Endothelial cell of hepatic sinusoid (primary cell): ENCODE measurements around the gene EPB41L4B.

Experiments used
- in situ Hi-C: cut with HindIII; loops from 2 replicates; pipeline ENCODE4 v1.10.0; 2017; ENCODE audit warnings: low sequenced_read_pairs

EPB41L4B gene

GRCh38 chr9:109272045-109272444 lies 48.8 kb downstream of the EPB41L4B start:
- in situ Hi-C loops: no loop called here

- in situ Hi-C loops: no loop called here
These were observed 49.6 kb downstream of the EPB41L4B start for GRCh38 chr9:109270971-109271925.

- in situ Hi-C loops: no loop called here
These were observed 50.4 kb downstream of the EPB41L4B start for GRCh38 chr9:109270441-109270840.

- in situ Hi-C loops: no loop called here
These were observed 51.0 kb downstream of the EPB41L4B start for GRCh38 chr9:109269839-109270238.

- in situ Hi-C loops: no loop called here
These were observed 51.8 kb downstream of the EPB41L4B start for GRCh38 chr9:109269081-109269480.

GRCh38 chr9:109267555-109267954 lies 53.3 kb downstream of the EPB41L4B start:
- in situ Hi-C loops: no loop called here

- in situ Hi-C loops: no loop called here
These were observed 55.8 kb downstream of the EPB41L4B start for GRCh38 chr9:109264877-109265587.

- in situ Hi-C loops: no loop called here
These were observed 57.5 kb downstream of the EPB41L4B start for GRCh38 chr9:109263358-109263757.

- in situ Hi-C loops: no loop called here
These were observed 62.2 kb downstream of the EPB41L4B start for GRCh38 chr9:109258481-109259302.

- in situ Hi-C loops: no loop called here
These were observed 64.5 kb downstream of the EPB41L4B start for GRCh38 chr9:109256336-109256735.

- in situ Hi-C loops: no loop called here
These were observed 65.5 kb downstream of the EPB41L4B start for GRCh38 chr9:109255394-109255793.

GRCh38 chr9:109254317-109254716 lies 66.5 kb downstream of the EPB41L4B start:
- in situ Hi-C loops: no loop called here

- in situ Hi-C loops: no loop called here
These were observed 67.1 kb downstream of the EPB41L4B start for GRCh38 chr9:109253637-109254284.

- in situ Hi-C loops: no loop called here
These were observed 67.6 kb downstream of the EPB41L4B start for GRCh38 chr9:109253241-109253636.

- in situ Hi-C loops: no loop called here
These were observed 68.6 kb downstream of the EPB41L4B start for GRCh38 chr9:109252291-109252690.

- in situ Hi-C loops: no loop called here
These were observed 69.1 kb downstream of the EPB41L4B start for GRCh38 chr9:109251776-109252106.

GRCh38 chr9:109251080-109251775 lies 69.6 kb downstream of the EPB41L4B start:
- in situ Hi-C loops: no loop called here

- in situ Hi-C loops: no loop called here
These were observed 70.1 kb downstream of the EPB41L4B start for GRCh38 chr9:109250771-109251079.

- in situ Hi-C loops: no loop called here
These were observed 70.5 kb downstream of the EPB41L4B start for GRCh38 chr9:109250311-109250741.

GRCh38 chr9:109249615-109250014 lies 71.2 kb downstream of the EPB41L4B start:
- in situ Hi-C loops: no loop called here
